Measurements from ENCODE around the gene CTNNA3. TPM values are rescaled to one million over a fixed set of nuclear protein-coding genes. Genes with fewer than 3 reads are reported as not detected.

The CTNNA3 gene
- total and polyA plus RNA-seq, 2 of the 4 experiments (the other 2 are of a cell fraction): 0.19 to 0.90 TPM

GRCh38 chr10:66782776-66783175, 913.2 kb downstream of the CTNNA3 start:
- TF ChIP-seq RAD21 (IDR thresholded peaks at IDR 0.05; ENCODE audit: low read length) (no peak), CHD1 (IDR thresholded peaks at IDR 0.05; ENCODE audit: low read depth, low read length) (no peak), BHLHE40 (IDR thresholded peaks at IDR 0.05; ENCODE audit: low read depth, low read length) (no peak), RCOR1 (IDR thresholded peaks at IDR 0.05; ENCODE audit: insufficient replicate concordance, low read length) (no peak), MXI1 (IDR thresholded peaks at IDR 0.05; ENCODE audit: borderline replicate concordance, low read depth, low read length) (no peak), MAZ (IDR thresholded peaks at IDR 0.05; ENCODE audit: borderline replicate concordance, low read depth, low read length) (no peak), MAFK (IDR thresholded peaks at IDR 0.05; ENCODE audit: low read depth, low read length) (no peak; the same call in 1 of the 2 replicates), RFX5 (IDR thresholded peaks at IDR 0.05; ENCODE audit: low read depth, low read length) (no peak), NFE2L2 (IDR thresholded peaks at IDR 0.05; ENCODE audit: low read depth, low read length) (no peak), FOS (IDR thresholded peaks at IDR 0.05; ENCODE audit: low read depth, low read length) (no peak)
- no peak overlapping the region for H3K14ac ChIP-seq (replicated peaks; ENCODE audit: low read depth, low read length)
- no peaks in the 10 kb centered on the region for H3K4me1 ChIP-seq (ENCODE audit: control insufficient read depth, insufficient read depth, low read length)
- H3K4me3 ChIP-seq (ENCODE audit: insufficient read depth, low read depth, low read length): no peak overlapping the region
- H3K56ac ChIP-seq (ENCODE audit: extremely low read depth, insufficient read depth, low read length): no peak overlapping the region
- H2AK5ac ChIP-seq (ENCODE audit: low read depth, low read length): no peak overlapping the region
- dilution Hi-C loops (cut with HindIII; ENCODE audit: low sequenced_read_pairs, unreplicated experiment) (no loop called here), in situ Hi-C loops (cut with MboI; ENCODE audit: low sequenced_read_pairs) (no loop called here), intact Hi-C loops (cut with micrococcal nuclease) (loop anchor here (5.0 kb wide), 1 partner anchor 55 kb away; no protein-coding TSS in a partner anchor)
- no peak overlapping the region for H2AK9ac ChIP-seq (replicated peaks; ENCODE audit: low read depth, low read length, poor library complexity)
- DNase-seq (peak; percentile 25), ATAC-seq (ENCODE audit: low read depth) (no peak)
- no peak overlapping the region for H3K4ac ChIP-seq (ENCODE audit: low read depth, low read length)
- no peak overlapping the region for H2BK120ac ChIP-seq (ENCODE audit: low read depth, low read length)
- H4K91ac ChIP-seq (ENCODE audit: insufficient read depth, low read depth, low read length): no peak overlapping the region
- no peak overlapping the region for H4K5ac ChIP-seq (ENCODE audit: low read depth, low read length)
- no TSS peak for BruUV-seq (replicated peaks)
- H2AFZ ChIP-seq (replicated peaks; ENCODE audit: low read length, poor library complexity): no peak overlapping the region
- H3K27ac ChIP-seq (ENCODE audit: insufficient read depth, low read length): no peak overlapping the region
- ChIA-PET POLR2A (ENCODE audit: unreplicated experiment) (no interaction called here), CTCF (no interaction called here)
- H3K79me1 ChIP-seq (ENCODE audit: low read depth in 1 of 2, low read length in 2 of 2): no peaks in the 10 kb centered on the region
- H3K9me3 ChIP-seq (ENCODE audit: control insufficient read depth, insufficient read depth, low read length): no peaks in the 10 kb centered on the region
- no peak overlapping the region for H2BK5ac ChIP-seq (ENCODE audit: low read depth, low read length, poor library complexity, severe bottlenecking)
- H3K18ac ChIP-seq (ENCODE audit: low read depth, low read length): no peak overlapping the region
- H3K36me3 ChIP-seq (ENCODE audit: control insufficient read depth, insufficient read depth, low read length): no peaks in the 10 kb centered on the region
- H4K20me1 ChIP-seq (ENCODE audit: insufficient read depth, low read length): no peaks in the 10 kb centered on the region
- no peak overlapping the region for H3K23ac ChIP-seq (ENCODE audit: low read depth, low read length)
- no peak overlapping the region for H4K8ac ChIP-seq (ENCODE audit: low read depth in 2 of 2, low read length in 2 of 2)
- H2BK20ac ChIP-seq (ENCODE audit: low read depth, low read length): peak overlapping the region; percentile 26; the same call in 1 of the 2 replicates
- H3K9ac ChIP-seq (ENCODE audit: low read depth, low read length): no peak overlapping the region
- H3K9me1 ChIP-seq (ENCODE audit: insufficient read depth, low read length): no peaks in the 10 kb centered on the region
- no peak overlapping the region for H3K4me2 ChIP-seq (ENCODE audit: low read depth, low read length)
- H3K27me3 ChIP-seq (ENCODE audit: control insufficient read depth, insufficient read depth, low read length): no peaks in the 10 kb centered on the region
- no peak overlapping the region for H2BK15ac ChIP-seq (ENCODE audit: low read depth, low read length)
- no CpG with 5 or more reads among the region's 1 CpG for WGBS, 2 experiments (ENCODE audit: extremely low coverage in 2 of 2, insufficient read length in 1 of 2)
